C1 segment of cervical spinal cord (tissue), 14 donors: ENCODE data around the gene ORC5.
"Not testable (repeated sequence)": the region's sequence is repeated elsewhere in the genome, so short reads cannot be mapped to it uniquely, and the experiment has no call there.

Source experiments
- DNase-seq, 14 donors: peaks; one replicate each; lab custom pipeline; 2025; lab: John Stamatoyannopoulos, UW

Gene ORC5

DNA sequence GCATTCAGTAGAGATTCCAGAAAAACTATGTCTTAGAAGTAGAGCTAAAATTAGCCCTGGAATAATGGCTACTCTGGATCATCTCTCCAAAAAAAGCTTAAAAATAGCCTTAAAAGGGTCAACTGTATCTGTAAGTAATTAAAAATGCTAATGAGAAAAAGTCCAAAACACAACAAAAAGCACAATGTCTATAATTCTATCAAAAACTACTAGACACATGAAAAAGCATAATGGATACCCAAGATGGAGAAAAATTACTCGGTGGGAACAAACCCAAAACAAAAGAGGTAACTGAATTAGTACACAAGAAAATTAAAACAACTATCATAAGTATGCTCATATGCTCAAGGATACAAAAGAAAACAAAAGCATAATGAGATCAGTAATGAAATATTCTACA is 15.4 kb downstream of the ORC5 start:
- no peak for DNase-seq

GRCh38 chr7:104185346-104185745 is 22.5 kb downstream of the ORC5 start:
- DNase-seq, result no peak

DNA sequence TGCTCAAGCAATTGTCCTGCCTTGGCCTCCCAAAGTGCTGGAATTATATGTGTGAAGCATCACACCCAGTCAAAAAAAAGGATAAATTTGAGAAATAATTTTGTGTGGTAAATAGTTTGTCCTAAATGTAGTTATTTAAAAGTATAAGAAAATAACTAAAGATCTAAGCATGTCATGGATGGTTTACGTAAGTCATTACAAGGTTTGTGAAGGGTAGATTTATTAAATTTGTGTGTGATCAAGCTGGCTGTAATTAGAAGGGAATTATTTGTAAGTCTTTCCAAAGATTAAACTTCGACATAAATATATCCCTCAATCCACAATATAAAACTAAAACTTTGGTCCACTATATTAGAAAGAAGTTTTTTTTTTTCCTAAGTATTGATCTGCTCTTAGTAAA is 28.6 kb downstream of the ORC5 start:
- no peak for DNase-seq

- not testable (repeated sequence) for DNase-seq
Measured at GRCh38 chr7:104177565-104178083, 30.2 kb downstream of the ORC5 start.

DNA sequence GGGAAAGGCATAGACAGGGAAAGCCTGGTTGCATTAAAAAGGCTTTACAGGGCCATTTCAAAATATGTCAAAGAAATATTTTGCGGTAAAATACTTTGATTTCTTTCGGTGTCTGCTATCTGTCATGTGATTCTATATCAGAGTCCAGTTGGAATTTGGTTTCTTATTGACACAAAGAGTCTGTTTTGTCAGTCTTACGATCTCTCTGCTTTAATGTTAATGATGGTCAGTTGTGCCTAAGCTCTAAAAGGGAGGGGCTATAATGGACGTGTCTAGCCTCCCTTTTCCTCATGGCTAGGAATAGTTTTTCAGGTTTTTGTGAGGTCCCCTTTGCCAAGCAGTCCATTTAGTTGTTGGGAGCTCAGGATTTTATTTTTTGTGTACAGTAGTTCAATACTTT is 31.5 kb downstream of the ORC5 start:
- no peak for DNase-seq

GRCh38 chr7:104175361-104175984 is 32.3 kb downstream of the ORC5 start:
- DNase-seq, result no peak

GRCh38 chr7:104174798-104175197 is 33.0 kb downstream of the ORC5 start:
- no peak for DNase-seq

GRCh38 chr7:104162081-104162480 is 45.7 kb downstream of the ORC5 start:
- no peak for DNase-seq

DNA sequence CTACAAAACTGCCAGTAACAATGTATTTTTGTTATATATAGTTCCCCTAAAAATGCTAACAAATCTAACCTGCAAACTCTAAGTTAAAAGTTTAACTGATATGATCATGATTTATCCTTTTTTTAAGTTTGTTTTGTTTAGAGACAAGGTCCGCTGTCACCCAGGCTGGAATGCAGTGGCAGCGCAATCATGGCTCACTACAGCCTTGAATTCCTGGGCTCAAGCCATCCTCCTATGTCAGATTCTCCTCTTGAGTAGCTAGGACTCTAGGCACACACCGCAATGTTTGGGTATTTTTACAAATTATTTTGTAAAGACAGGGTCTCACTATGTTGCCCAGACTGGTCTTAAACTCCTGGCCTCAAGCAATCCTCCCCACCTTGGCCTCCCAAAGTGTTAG is 46.6 kb downstream of the ORC5 start:
- DNase-seq, result no peak

DNA sequence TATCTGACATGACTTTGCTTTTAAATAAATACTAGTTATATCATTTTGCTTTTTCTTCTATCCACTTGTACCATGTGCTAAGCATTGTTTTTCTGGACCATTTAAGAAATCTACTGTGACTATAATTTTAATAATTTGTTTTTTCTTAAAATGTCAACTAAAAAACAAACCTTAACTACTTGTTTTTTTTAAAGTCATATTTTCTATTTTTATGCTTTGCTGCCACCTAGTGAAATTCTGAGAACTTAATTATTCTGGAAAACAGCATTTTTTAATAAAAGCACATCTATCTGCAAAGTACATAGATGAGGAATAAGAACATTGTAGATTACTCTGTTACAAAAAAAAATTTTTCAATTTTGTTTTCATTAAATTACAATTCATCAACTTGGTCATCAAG is 47.4 kb downstream of the ORC5 start:
- peak in 1 of 14 donors; percentile 26 for DNase-seq

DNA sequence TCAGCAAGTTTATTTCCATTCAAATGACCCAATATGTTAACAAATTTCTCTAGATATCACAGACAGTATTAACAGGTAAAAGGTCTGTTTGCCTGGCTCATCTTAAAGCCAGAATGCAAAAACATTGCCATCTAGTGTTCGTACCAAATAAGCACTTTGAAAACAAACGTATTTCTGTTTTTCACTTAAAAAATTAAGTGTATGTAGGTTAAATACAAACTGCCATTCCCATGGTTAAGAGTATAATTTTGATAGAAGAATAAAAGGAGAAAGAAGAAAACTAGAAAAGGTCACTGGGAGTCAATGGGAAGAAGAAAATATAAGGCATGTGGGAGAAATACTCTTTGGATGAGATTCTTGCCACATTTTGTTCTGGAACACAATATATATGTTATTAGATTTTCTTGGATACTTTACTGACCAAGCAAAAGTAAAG is 51.0 kb downstream of the ORC5 start:
- DNase-seq, result peak in 1 of 14 donors; percentile 73

- DNase-seq, result peak in 1 of 14 donors; percentile 62
Measured at GRCh38 chr7:104153287-104153686, 54.5 kb downstream of the ORC5 start.

DNA sequence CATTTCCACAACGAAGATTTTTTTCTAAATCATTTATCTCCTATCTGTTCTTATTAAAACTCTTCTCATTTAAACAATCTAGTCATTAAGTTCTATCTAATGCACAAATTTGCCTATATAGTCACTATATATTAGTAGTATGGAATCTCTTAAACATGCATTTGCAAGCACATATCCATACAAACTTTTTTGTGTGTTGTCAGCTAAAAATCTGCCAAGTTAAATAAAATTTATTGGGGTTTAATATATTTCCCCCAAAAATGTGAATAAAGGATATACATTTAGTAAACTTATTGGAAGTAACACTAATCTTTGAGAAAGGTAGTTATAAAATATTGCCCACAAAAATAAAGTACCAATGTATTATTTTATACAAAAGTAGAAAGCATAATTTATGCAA is 55.3 kb downstream of the ORC5 start:
- no peak for DNase-seq

- no peak for DNase-seq
Measured at GRCh38 chr7:104150470-104150869, 57.3 kb downstream of the ORC5 start.

DNA sequence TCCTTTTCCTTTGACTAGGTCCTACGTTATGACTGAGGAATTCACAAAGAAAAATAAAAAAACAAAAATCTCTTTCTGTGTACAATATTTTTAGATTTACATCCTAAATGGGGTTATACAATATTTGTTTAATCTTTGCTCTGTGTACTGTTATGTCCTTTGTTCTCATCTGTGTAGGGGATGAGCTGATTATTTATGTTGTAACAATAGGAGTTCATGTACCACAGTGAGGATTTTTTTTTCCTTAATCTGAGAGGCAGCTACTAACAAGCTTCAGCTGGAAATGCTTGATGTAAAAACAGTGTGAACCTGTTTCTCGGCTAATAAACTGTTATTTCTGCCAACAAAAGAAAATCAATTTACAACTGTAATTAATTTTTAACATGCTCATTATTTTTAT is 58.0 kb downstream of the ORC5 start:
- peak in 1 of 14 donors; percentile 53 for DNase-seq

DNA sequence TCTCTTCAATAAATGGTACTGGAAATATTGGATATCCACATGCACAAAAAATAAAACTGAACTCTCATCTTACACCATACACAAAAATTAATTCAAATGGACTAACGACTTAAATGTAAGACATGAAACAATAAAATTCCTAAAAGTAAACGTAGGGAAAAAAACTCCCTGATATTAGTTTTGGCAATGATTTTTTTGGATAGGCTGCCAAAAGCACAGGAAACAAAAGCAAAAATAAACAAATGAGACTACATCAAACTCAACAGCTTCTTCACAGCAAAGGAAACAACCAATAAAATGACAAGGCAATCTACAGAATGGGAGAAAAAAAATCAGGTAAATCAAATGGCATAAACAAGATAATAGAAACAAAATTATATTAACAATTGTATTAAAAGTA is 65.7 kb downstream of the ORC5 start:
- no peak for DNase-seq

- DNase-seq, result no peak
Measured at GRCh38 chr7:104137971-104138370, 69.8 kb downstream of the ORC5 start.

GRCh38 chr7:104137511-104137910 is 70.3 kb downstream of the ORC5 start:
- DNase-seq, result peak in 2 of 14 donors; percentile 15 to 91

GRCh38 chr7:104136981-104137380 is 70.8 kb downstream of the ORC5 start:
- no peak for DNase-seq

DNA sequence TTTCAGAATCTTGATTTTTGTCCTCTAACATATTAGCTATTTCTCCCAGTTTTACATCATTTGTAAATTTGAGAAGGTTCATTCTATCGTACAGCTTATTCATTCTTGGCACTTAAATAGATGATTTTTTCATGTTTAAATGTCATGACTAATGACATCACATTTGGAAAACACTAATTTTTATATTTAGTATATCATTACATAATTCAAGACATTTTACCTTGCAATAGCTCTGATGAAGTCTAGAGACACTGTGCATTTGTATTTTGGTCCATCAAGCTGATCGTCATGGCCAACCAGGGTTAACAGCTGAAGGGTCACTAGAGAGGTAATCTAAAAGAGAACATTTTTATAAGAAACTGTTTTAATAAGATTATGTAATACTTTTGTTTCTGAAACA is 71.3 kb downstream of the ORC5 start:
- peak in 1 of 14 donors; percentile 78 for DNase-seq

DNA sequence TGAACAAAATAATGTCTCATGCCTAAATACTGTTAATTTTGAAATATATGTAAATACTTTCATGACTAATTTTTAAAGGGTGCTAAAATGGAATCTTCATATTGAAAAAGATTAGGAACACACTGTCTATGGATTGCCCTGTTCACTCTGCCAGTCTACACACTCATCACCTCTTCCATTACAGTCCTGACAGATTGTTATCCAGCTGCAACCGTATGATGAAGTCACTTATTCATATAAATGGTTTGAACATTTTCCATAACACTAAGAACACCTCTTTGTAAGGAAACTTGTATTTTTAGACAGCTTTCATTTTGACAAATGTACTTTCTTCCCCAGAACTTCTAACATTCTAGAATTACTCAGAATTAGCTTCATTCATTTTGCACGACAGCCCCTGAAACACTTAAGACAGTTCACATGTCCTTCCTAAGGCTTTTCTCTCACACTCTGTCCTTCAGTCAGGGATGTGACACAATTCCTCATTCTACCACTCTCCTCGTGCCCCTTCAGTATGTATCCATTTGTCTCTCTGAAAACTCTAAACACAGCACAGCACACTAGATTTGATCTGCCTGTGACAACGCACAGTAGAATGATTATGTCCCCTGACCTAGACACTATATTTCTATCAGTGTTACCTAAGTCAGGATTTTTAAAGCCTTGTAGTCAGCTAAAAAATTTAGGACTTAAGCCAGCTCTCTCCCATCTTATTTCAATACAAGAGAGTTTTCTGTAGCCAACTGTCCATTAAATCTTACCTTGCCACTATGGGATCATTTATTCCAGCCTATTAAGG is 71.9 kb downstream of the ORC5 start:
- DNase-seq, result no peak

DNA sequence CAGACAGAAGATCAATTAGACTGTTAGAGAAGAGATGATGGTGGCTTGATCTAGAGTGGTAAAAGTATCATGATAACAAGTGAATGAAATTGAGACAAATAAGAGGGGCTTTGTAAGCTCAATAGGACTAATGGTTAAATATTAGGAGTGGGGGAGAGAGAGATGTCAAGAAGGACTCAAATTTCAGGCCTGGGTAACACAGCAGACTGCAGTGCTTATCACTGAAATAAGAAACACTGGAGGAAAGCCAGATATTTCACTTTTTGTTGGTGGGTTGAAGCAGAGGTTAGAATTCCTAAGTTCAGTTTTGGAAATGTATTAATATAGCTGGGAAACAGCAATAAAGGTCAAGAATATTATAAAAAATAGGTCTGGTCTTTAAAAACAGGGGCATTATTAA is 74.6 kb downstream of the ORC5 start:
- no peak for DNase-seq

DNA sequence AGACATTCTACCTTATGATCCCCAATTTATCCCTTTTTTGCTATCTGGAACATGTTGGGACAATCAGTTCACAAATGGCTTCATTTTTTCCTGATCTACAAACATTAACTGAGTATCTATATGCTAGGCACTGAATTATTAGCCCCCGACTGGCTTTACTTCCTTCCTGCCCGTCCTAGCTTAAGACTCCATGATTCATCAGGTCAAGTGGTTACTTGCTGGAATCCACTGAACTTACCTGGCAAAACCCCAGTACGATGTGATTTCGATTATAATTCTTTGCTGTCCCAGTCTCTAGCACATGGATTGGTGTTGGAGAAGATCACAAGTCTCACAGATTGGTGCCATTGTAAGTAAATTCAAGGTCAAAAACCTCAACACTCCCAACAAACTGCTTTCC is 77.1 kb downstream of the ORC5 start:
- DNase-seq, result no peak
